ENCODE data around the gene FTCDNL1. TPM values are rescaled to one million over a fixed set of nuclear protein-coding genes. Genes with fewer than 3 reads are reported as not detected.

The FTCDNL1 gene
- total RNA-seq = 0.93 and 1.9 TPM in 2 replicates

DNA sequence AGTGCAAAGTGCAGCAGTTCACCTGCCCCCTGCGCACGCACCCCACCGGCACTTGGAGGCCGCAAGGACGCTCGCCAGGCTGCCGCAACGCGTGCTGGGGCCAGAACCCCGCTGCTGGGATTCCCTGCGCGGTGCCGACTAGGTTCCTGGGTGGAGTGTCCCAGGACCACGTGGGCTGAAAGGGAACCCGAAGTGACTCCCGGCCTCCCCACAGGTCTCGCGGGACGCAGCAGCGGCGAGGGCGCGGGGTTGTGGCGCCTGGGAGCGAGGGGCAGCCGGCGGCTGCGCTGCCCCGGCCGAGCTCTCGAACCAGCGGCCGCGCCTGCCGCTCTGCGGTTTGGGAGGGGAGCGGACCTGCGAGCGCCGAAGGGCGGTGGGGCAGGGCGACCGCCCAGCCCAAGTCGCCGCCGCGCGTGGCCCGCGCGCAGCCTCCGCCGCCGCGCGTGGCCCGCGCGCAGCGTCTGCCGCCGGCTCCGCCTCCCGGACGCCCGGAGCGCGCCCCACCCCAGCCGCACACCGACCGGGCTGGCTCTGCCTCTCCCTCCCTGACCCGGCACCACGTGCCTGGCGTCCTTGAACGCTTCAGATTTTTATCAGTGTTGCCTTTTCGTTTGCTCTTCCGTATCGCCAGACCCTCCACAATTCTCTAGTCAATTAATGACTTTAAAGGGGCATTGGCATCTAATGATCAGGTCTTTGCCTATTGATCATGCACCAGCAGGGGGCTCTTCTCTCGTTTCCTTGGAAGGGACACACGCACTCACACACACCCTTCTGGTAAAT is at the start of gene FTCDNL1:
Gene FTCDNL1 (minus strand): TSS at position 475 of the 783 bp plus-strand sequence. CDS start 2,230 bp downstream, outside the sequence.

Other genes starting within 250 kb of the FTCDNL1 start
- gene C2orf69, start 60.1 kb upstream of the FTCDNL1 start, total RNA-seq = 13.3 and 14.1 TPM in 2 replicates
- gene TYW5, start 104.3 kb upstream of the FTCDNL1 start, total RNA-seq = 2.8 and 4.2 TPM in 2 replicates
- gene MAIP1, start 104.4 kb upstream of the FTCDNL1 start, total RNA-seq = 23.6 and 23.9 TPM in 2 replicates